GM23338 (cell line): Measurements from ENCODE around the gene PTRHD1. TPM values are rescaled to one million over a fixed set of nuclear protein-coding genes. Genes with fewer than 3 reads are reported as not detected.

Experiments
- ATAC-seq: fragments of 200-7000 bp; cut with Tn5 transposase; 3 replicates; pipeline ENCODE4 v1.9.1; 2020
- DNase-seq: peaks from one replicate; pipeline ENCODE4 v3.0.0-alpha.2; 2015; ENCODE audit warnings: low spot score
- H2AFZ ChIP-seq: fragments of 200-600 bp; sonication (generic); 2 replicates; pipeline ENCODE4 v1.8.0; 2016; ENCODE audit warnings: antibody characterized with exemption, mild to moderate bottlenecking, moderate library complexity
- H3F3A ChIP-seq: fragments of 200-600 bp; sonication (generic); replicated peaks from 2 replicates; pipeline ENCODE4 v1.8.0; 2017; ENCODE audit warnings: antibody characterized with exemption, mixed run types, low read depth
- H3K27ac ChIP-seq: fragments of 200-600 bp; sonication (generic); 2 replicates; pipeline ENCODE4 v1.6.1; 2016; ENCODE audit warnings: low read depth
- H3K27me3 ChIP-seq: fragments of 200-600 bp; sonication (generic); 2 replicates; pipeline ENCODE4 v1.8.0; 2016; ENCODE audit warnings: mild to moderate bottlenecking, mixed run types, moderate library complexity; ENCODE audit not compliant: insufficient read depth
- H3K36me3 ChIP-seq: fragments of 200-600 bp; sonication (generic); 2 replicates; pipeline ENCODE4 v1.8.0; 2016; ENCODE audit warnings: mild to moderate bottlenecking; ENCODE audit not compliant: insufficient read depth
- H3K4me1 ChIP-seq: fragments of 200-600 bp; sonication (generic); 2 replicates; pipeline ENCODE4 v1.8.0; 2016; ENCODE audit warnings: mild to moderate bottlenecking, moderate library complexity; ENCODE audit not compliant: insufficient read depth
- H3K4me2 ChIP-seq: fragments of 200-600 bp; sonication (generic); 2 replicates; pipeline ENCODE4 v1.7.1; 2017; ENCODE audit warnings: mixed run types
- H3K4me3 ChIP-seq: fragments of 200-600 bp; sonication (generic); 2 replicates; pipeline ENCODE4 v1.6.1; 2016; ENCODE audit warnings: mixed run types
- H3K79me2 ChIP-seq: fragments of 200-600 bp; sonication (generic); replicated peaks from 2 replicates; pipeline ENCODE4 v1.8.0; 2017; ENCODE audit warnings: mild to moderate bottlenecking; ENCODE audit not compliant: insufficient read depth
- H3K9me2 ChIP-seq: fragments of 200-600 bp; sonication (generic); 2 replicates; pipeline ENCODE4 v1.8.0; 2017; ENCODE audit not compliant: insufficient read depth
- H4K20me1 ChIP-seq: fragments of 200-600 bp; sonication (generic); replicated peaks from 2 replicates; pipeline ENCODE4 v1.8.0; 2017; ENCODE audit warnings: mild to moderate bottlenecking; ENCODE audit not compliant: insufficient read depth
- H3K27ac Mint-ChIP-seq: 2 replicates; pipeline ENCODE4 v1.8.0; 2020; ENCODE audit warnings: inconsistent platforms, mild to moderate bottlenecking, moderate library complexity, mixed read lengths
- H3K27me3 Mint-ChIP-seq: 3 replicates; pipeline ENCODE4 v1.8.0; 2022; ENCODE audit warnings: low read depth, mild to moderate bottlenecking, moderate library complexity, mixed read lengths, inconsistent platforms; ENCODE audit not compliant: insufficient read depth, poor library complexity
- H3K36me3 Mint-ChIP-seq: 3 replicates; pipeline ENCODE4 v1.8.0; 2021; ENCODE audit warnings: low read depth, mild to moderate bottlenecking, inconsistent platforms, moderate library complexity, mixed read lengths
- H3K4me1 Mint-ChIP-seq: 3 replicates; pipeline ENCODE4 v1.8.0; 2020; ENCODE audit warnings: mild to moderate bottlenecking, inconsistent platforms, mixed read lengths
- H3K4me3 Mint-ChIP-seq: 3 replicates; pipeline ENCODE4 v1.8.0; 2021; ENCODE audit warnings: moderate library complexity, mild to moderate bottlenecking, inconsistent platforms, mixed read lengths
- H3K9me3 Mint-ChIP-seq: 3 replicates; pipeline ENCODE4 v1.8.0; 2020; ENCODE audit warnings: moderate library complexity, mild to moderate bottlenecking, inconsistent platforms, mixed read lengths
- CREB1 ChIP-seq: fragments of 250-450 bp; sonication (Bioruptor Pico); IDR thresholded peaks from 2 replicates; pipeline ENCODE4 v1.5.0; 2020; ENCODE audit warnings: low read depth, mild to moderate bottlenecking, moderate library complexity
- ETS1 ChIP-seq: IDR thresholded peaks from 2 replicates; pipeline ENCODE4 v1.6.1; 2016; ENCODE audit warnings: antibody characterized with exemption
- EZH2 ChIP-seq: fragments of 200-600 bp; sonication (generic); IDR thresholded peaks from one replicate; pipeline ENCODE4 v1.8.0; 2017; ENCODE audit warnings: antibody characterized with exemption, mild to moderate bottlenecking, low read depth; ENCODE audit not compliant: unreplicated experiment
- EZH2phosphoT487 ChIP-seq: fragments of 200-600 bp; sonication (generic); IDR thresholded peaks from one replicate; pipeline ENCODE4 v1.8.1; 2018; ENCODE audit warnings: antibody characterized with exemption; ENCODE audit not compliant: unreplicated experiment
- JUNB ChIP-seq: IDR thresholded peaks from one replicate; pipeline ENCODE4 v1.6.1; 2016; ENCODE audit warnings: antibody characterized with exemption; ENCODE audit not compliant: unreplicated experiment
- NANOG ChIP-seq: IDR thresholded peaks from 2 replicates; pipeline ENCODE4 v1.6.1; 2016; ENCODE audit warnings: antibody characterized with exemption, borderline replicate concordance
- POLR2AphosphoS5 ChIP-seq: IDR thresholded peaks from 2 replicates; pipeline ENCODE4 v1.6.1; 2016; ENCODE audit warnings: antibody characterized with exemption, low read depth
- REST ChIP-seq: IDR thresholded peaks from one replicate; pipeline ENCODE4 v1.6.1; 2018; ENCODE audit warnings: antibody characterized with exemption; ENCODE audit not compliant: unreplicated experiment
- STAT1 ChIP-seq: IDR thresholded peaks from one replicate; pipeline ENCODE4 v1.6.1; 2016; ENCODE audit warnings: antibody characterized with exemption; ENCODE audit not compliant: unreplicated experiment
- ZNF114 ChIP-seq: fragments of 250-450 bp; sonication (Bioruptor Pico); IDR thresholded peaks from 2 replicates; pipeline ENCODE4 v1.5.0; 2020; ENCODE audit warnings: mild to moderate bottlenecking, moderate library complexity
- ZNF462 ChIP-seq: fragments of 250-450 bp; sonication (Bioruptor Pico); IDR thresholded peaks from 2 replicates; pipeline ENCODE4 v1.5.0; 2020; ENCODE audit warnings: mild to moderate bottlenecking, moderate library complexity
- polyA plus RNA-seq: library from polyadenylated mRNA; unstranded; fragments of >200 nt; fragmentation: Nextera tagmentation; extraction: Ambion mirVana; gene quantifications from 2 replicates; pipeline ENCODE4 v1.2.1, GENCODE V29; 2016
- total RNA-seq: library from RNA; depleted of rRNA; stranded (reverse); fragments of >200 nt; shearing (Covaris generic); gene quantifications from 2 replicates; pipeline ENCODE4 v1.2.3, GENCODE V29; 2014

Gene PTRHD1
- total and polyA plus RNA-seq, 2 experiments from 2014 or later: 46.9 to 105 TPM

GRCh38 chr2:24832073-24832461, 38.9 kb upstream of the PTRHD1 start:
- no peaks in the 10 kb centered on the region for H3K79me2 ChIP-seq
- peaks cover 52% of the 10 kb centered on the region for H3K36me3 Mint-ChIP-seq
- TF ChIP-seq JUNB (no peak), ETS1 (no peak), ZNF114 (no peak), STAT1 (no peak), NANOG (no peak), POLR2AphosphoS5 (no peak), EZH2phosphoT487 (no peak), REST (no peak), CREB1 (no peak), ZNF462 (no peak), EZH2 (no peak)
- 0 out of 2 replicates have a peak, but pooled peaks cover 6% of the 10 kb centered on the region for H3K4me1 ChIP-seq
- H3K27ac ChIP-seq: no peak overlapping the region
- H3F3A ChIP-seq: peaks cover 4% of the 10 kb centered on the region; the same call in 1 of the 2 replicates
- no peak overlapping the region for H3K4me2 ChIP-seq
- no peak overlapping the region for H3K4me3 ChIP-seq
- H3K9me3 Mint-ChIP-seq: no peaks in the 10 kb centered on the region
- H2AFZ ChIP-seq: no peak overlapping the region
- ATAC-seq: peak; percentile 7
- H3K27ac Mint-ChIP-seq: 0 out of 2 replicates have a peak overlapping the region, but pooled peaks have one; percentile 39
- H3K4me1 Mint-ChIP-seq: peaks cover 29% of the 10 kb centered on the region
- H3K9me2 ChIP-seq: no peaks in the 10 kb centered on the region
- DNase-seq: no peak
- H3K36me3 ChIP-seq: no peaks in the 10 kb centered on the region
- H3K27me3 Mint-ChIP-seq: peaks cover 13% of the 10 kb centered on the region
- H3K4me3 Mint-ChIP-seq: no peak overlapping the region
- H4K20me1 ChIP-seq: no peaks in the 10 kb centered on the region; the same call in 1 of the 2 replicates
- no peaks in the 10 kb centered on the region for H3K27me3 ChIP-seq
